HG02981 (cell line): ENCODE data around the gene GPR62.

ENCODE experiments used
- ATAC-seq: cut with Tn5 transposase; IDR thresholded peaks from one replicate; pipeline ENCODE4 v1.9.1; 2021; ENCODE audit warnings: mild to moderate bottlenecking, moderate library complexity; ENCODE audit not compliant: unreplicated experiment

The GPR62 gene

DNA sequence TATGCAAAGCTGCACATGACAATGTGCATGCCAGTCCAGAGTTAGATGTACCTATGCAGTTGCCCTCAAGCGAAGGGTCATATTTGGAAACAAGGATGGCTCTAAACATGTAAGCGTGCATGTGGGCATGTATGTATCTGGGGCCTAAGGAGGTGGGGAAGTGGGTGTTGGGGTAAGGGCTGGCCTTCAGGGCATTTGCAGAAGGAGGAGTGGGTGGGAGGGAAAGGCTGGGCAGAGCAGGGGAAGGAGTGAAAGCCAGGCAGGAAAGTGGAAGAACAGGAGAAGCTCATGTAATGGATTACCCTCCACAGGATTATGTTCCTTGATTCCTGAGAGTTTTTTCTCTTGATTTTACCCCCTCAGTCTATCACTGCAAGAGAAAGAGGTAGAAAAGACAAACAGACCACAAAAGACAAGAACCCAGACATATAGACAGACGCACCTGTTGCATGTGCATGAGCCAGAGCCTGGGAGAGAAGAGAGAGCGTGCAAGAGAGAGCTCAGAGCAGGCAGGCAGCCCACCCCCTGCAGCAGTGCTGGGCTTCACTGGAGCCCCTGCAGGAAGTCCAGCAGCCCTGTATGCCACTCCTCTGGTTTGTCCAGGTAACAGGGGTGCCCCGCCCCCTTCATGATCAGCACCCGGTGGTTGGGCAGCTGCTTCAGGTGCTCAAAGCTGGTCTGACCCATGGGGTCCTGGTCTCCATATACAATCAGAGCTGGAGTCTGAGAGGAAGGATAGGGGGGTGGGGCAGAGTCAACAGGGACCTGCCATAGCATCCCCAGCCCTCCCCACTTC is 13.9 kb downstream of the GPR62 start:
- ATAC-seq: no peak

DNA sequence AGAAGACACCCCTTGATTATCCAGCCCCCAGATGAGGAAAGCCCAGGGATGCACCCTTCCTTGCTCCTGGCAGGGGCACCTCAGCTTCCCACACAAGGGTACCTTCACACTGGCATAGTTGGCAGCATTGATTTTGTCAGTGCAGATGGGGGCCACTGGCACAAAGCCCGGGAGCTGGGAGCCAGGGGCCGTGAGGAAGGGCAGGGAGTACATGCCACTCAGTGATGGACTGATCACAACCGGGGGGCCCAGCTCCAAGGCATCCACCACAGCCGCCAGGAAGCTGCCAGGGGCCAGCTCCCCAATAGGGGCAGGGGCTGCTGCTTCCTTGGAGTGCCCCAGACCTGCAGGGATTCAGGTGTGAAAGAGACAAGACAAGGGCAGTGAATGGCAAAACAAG is 14.7 kb downstream of the GPR62 start:
- ATAC-seq: no peak

DNA sequence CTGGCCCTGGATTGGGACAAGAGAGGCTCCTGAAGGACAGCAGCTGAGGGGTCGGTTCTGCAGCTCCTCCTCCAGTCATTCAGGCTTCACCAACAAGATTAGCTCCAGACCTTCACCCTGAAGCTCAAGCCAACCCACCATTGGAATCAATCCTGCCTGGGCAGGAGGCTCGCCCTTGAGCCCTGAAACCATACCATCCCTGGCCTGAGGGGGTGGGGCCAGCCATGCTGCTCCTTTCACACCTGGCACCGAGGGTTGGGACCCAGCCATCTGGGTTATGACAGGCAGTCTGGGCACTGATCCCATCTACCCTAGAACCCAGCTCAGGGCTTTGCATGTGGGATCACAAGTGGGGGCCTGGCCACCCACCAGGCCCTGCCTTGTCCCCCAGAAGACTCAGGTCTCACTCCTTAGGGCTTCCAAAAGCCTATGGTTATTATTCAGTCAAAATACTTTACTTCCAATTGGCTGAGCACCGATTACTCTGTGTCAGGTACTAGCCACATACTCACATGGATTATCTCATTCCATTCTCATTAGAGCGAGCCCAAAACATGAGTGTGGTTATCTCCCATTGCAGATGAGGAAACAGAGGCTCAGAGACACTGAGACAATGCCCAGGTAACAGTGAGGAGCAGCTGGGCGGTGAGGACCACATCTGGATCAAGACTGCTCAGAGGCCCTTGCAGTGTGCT is 15.6 kb downstream of the GPR62 start:
- ATAC-seq: no peak

DNA sequence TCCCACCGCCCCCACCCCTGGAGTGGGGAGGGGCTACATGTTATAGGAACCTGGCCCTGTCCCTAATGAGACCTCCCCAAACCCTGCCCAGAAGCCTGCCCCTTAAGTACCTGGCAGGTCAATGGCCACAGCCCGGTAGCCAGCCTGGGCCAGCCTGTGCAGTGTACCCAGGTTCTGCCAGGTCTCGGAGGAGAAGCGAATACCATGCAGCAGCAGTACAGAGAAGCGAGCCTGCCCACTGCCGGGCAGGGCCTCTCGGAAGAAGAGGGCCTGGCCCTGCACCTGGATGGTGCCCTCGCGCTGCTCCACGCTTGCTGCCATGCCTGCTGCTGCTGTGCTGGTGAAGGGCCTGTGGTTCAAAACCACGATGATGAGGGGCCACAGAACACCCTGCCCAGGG is 16.2 kb downstream of the GPR62 start:
- ATAC-seq: no peak

DNA sequence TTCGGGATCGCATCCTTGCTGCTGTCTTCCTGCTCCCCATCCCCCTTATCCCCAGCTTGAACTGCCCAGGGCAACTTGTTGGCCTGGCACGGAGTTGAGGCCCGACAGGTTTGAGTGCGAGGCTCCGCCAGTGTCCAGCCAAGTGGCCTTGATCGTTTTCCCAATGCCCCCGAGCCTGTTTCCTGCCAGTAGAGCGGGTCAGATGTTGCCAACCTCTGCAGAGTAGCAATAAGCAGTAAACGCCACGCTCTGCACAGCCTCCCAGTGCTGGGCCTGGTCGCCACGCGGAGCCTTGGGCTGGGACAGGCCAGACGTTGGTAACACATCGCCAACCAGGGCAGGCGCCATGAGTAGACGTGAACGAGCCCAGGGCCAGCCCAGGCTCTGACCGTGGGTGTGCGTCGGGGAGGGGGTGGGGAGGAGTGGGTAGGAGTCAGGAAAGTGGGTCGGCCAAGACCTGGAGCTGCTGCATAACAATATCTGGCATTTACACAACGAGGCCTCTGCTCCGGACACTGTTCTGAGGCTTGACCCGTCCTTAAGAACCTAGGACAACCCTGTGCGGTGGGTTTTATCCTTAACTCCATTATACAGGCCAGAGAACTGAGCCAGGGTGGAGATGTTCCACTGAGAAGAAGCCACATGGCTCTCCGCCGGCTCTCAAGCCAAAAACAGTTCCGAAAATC is 19.2 kb downstream of the GPR62 start:
- peak; percentile 9 for ATAC-seq

DNA sequence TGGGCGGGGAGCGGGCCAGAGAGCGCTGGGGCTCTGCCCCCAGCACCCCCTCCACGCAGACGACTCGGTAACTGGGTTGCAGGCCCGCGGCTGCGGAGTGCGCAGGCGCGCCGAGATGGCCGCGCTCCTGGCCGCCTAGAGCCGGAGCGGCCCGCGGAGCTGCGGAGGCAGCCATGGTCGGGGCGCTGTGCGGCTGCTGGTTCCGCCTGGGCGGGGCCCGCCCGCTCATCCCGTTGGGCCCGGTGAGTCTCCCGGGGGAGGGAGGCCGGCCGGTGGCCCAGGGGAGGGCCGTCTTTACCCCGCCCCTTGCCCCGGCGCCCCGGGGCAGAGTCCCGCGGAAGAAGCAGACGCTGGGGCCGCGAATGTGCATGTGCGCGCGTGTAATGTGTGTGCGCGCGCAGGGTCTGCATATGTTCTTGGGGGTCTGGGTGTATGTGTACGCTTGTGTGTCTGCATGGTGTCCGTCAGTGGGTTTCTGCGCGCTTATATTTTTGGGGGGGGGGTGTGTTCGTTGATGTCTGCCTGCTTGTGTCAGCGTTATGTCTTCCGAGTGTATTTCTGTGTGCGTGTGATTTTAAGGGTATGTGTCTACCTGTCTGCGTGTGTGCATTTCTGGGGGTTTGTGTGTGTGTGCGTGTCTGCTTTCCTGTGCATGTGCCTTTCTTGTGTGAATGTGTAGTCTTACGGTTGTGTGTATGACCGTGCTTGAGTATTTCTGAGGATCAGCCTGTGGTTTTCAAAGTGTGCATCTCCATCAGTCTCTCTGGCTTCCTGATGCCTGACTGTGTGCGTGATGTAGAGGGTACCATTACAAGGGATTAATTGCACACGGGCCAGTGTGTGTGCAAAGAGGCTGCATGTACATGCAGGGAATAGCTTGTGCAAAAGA is 20.0 kb downstream of the GPR62 start, which contains the start of gene ABHD14A:
TSS of gene ABHD14A (plus strand) at position 102 of the 889 bp plus-strand sequence. CDS start at position 174, 72 bp downstream.
- ATAC-seq: peak; percentile 41

DNA sequence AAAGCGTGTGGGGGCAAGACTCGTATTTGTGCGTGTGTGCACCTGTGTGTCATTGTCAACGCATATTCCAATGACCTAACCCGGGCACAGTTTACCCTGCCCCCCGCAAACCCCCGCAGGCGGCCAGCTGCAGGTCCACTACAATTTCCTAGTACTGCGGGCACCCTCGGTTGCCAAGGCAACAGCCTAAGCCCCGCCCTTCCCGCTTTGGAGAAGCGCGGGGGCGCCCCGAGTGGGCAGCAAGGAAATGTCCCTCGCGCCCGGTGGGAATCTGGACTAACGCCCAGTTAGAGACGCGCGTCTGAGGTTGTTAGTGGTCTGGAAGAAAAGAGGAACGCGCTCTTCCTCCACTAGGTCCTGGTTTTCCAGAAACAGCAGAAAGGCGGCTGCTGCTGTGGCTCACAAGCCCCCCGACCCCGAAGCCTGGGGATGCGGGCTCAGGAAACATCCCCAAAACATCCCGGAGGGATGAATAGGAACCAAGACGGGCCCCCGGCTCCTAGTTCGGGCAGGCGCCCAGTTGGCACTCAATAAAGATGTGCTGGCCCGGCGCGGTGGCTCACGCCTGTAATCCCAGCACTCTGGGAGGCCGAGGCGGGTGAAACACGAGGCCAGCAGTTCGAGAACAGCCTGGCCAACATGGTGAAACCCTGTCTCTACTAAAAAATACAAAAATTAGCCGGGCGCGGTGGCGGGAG is 20.8 kb downstream of the GPR62 start:
- no peak for ATAC-seq

DNA sequence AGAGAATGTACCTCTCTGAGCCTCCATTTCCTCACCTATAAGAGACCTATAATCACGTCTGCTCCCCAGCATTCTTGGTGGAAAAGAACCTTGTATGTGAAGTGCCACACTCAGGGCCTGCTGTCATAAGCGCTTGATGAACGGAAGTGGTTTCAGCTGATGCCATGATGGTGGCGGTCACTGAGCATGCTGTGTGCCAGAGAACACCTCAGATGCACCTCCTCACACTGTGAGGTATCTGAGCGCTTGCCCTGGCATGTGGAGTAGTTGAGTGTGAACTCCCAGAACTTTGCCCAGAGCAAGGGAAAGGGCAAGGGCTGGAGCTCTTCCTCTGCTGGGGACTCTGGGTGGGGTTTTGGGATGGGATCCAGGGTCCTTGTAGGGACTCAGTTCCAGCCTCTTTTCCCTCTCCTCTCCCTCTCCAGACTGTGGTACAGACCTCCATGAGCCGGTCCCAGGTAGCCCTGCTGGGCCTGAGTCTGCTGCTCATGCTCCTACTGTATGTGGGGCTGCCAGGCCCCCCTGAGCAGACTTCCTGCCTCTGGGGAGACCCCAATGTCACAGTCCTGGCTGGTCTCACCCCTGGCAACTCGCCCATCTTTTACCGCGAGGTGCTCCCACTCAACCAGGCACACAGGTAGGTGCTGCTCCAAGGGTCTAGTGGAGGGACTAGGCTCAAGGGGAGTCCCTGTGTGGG is 22.4 kb downstream of the GPR62 start:
- ATAC-seq: no peak

DNA sequence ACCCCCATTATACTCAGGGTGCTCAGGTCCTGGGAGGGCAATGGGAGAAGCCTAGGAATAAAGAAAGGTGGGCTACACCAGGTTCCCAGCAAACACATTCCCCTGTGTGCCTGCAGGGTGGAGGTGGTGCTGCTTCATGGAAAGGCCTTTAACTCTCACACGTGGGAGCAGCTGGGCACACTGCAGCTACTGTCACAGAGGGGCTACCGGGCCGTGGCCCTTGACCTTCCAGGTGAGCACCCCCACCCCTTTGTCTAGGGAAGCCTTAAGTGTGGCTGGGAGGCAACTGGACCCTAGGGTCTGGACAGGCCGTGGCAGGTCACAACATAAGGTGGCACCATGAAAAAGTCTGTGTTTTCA is 22.9 kb downstream of the GPR62 start:
- no peak for ATAC-seq

DNA sequence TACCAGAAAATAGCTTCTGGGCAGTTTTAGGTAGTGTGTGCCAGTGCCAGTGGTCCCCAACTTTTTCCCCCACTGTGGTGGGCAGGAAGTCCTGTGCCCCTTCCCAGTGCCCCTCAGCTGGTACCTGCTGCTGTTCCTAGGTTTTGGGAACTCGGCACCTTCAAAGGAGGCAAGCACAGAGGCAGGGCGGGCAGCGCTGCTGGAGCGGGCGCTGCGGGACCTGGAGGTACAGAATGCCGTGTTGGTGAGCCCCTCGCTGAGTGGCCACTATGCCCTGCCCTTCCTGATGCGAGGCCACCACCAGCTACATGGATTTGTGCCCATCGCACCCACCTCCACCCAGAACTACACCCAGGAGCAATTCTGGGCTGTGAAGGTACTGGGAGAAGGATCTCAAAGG is 25.1 kb downstream of the GPR62 start:
- ATAC-seq: no peak

DNA sequence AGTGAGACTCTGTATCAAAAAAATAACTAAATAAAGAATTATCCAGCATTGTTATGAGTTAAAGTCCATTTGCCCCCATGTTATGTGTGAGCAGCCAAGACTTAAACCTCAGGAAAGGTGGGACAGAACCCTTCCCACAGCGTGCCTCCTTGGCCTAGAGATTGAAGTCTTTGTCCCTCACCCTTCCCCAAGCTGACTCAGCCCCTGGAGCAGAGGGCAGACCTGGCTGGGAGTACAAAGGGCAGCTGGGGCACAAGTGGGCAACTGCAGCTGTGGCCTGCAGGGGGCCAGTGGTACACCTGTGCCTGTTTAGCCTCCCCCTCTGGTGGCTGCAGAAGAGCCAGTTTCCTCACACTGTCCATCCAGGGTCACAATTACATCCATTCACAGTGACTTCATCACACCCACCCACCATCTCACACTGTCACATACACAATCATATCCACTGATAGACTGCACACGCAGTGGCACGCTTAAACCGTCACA is 27.2 kb downstream of the GPR62 start:
- peak; percentile 51 for ATAC-seq

DNA sequence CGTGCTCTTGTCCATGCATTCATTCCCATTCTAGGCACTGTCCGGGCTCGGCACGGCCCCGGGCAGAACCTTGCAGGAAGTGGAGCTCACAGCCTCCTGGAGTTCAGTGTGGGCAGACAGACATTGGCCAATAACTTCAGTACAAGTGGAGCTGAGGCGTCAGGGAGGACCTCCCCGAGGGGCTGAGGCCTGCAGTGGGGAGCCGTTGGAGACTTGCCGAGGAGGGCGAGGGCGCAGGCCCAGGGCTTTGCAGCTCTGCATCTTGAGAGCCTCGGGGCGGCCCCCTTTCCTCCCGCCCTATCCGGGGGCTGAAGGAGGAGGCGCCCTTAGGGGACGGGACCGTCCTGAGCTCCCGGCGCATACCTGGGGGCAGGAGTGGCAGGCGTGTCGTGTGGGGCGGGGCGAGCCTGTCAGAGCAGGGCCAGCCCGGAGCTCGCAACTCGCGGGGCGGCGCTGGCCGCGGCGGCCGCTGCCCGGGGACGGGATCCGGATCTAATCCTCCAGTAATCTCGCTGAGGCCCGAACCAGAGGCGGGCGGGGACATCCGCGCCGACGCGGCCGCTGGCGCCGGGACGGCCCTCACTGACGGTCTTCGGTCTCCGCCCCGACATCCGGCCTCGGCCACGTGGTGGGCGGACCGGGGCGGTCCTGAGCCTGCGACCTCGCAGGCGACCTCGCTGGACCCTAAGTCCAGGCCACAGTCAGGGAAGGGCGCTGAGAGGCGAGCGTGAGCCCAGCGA is 27.8 kb downstream of the GPR62 start, which contains the start of gene ACY1:
TSS of gene ACY1 (plus strand) at position 698 of the 740 bp plus-strand sequence. CDS start 530 bp downstream, outside the sequence.
- peak; percentile 59 for ATAC-seq

DNA sequence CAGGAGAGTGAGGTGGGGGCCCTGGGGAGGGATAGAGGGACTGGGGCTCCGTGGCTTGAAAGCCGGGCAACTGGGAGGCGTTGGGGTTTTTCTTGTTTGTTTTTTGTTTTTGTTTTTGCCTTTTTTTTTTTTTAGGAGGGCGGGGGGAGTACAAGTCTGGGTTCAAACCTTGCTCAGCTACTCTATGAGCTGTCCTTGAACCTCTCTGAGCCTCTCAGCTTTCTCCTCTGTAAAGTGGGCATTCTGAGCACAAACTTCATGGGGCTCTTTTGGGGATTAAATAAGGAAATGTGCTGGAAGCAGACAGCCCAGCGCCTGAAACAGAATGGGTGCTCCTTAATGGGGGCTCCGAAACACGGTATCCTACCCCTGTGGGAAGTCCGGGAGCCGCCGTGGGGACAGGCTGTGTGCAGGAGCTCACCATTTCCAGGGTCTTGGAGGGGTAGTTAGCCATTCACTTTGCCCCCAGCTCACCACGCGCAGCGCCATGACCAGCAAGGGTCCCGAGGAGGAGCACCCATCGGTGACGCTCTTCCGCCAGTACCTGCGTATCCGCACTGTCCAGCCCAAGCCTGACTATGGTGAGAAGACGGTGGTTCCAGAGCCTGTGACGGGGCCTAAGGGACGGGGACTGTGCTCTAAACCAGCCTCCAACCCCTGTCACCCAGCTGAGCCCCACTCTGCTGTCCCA is 28.5 kb downstream of the GPR62 start:
- ATAC-seq: no peak

DNA sequence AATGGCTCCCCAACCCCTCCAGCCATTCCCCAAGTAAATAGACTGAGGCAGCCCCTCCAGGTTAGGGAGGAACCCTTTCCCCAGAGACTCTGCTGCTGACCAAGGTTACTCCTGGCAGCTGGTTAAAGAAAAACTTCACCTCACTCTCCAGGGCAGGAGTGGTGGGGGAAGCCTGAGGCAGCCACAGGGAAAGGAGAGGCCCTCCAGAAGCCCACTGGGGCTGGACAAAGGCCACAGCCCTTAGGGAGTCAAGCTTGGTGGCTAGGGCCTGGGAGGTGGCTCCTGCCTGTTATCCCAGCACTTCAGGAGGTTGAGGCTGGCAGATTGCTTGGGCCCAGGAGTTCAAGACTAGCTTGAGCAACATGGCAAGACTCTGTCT is 29.1 kb downstream of the GPR62 start:
- ATAC-seq: no peak

DNA sequence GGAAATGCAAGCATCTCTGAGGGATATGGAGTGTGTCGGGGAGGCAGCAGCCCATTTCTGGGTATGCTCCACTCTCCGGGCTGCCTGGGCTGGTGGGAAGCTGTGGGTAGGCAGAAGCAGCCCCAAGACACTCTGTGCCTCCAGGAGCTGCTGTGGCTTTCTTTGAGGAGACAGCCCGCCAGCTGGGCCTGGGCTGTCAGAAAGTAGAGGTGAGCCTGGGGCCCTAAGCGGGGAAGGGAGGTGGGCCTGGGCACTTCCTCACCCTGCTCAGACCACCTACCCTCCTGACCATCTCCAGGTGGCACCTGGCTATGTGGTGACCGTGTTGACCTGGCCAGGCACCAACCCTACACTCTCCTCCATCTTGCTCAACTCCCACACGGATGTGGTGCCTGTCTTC is 29.9 kb downstream of the GPR62 start:
- ATAC-seq: no peak

DNA sequence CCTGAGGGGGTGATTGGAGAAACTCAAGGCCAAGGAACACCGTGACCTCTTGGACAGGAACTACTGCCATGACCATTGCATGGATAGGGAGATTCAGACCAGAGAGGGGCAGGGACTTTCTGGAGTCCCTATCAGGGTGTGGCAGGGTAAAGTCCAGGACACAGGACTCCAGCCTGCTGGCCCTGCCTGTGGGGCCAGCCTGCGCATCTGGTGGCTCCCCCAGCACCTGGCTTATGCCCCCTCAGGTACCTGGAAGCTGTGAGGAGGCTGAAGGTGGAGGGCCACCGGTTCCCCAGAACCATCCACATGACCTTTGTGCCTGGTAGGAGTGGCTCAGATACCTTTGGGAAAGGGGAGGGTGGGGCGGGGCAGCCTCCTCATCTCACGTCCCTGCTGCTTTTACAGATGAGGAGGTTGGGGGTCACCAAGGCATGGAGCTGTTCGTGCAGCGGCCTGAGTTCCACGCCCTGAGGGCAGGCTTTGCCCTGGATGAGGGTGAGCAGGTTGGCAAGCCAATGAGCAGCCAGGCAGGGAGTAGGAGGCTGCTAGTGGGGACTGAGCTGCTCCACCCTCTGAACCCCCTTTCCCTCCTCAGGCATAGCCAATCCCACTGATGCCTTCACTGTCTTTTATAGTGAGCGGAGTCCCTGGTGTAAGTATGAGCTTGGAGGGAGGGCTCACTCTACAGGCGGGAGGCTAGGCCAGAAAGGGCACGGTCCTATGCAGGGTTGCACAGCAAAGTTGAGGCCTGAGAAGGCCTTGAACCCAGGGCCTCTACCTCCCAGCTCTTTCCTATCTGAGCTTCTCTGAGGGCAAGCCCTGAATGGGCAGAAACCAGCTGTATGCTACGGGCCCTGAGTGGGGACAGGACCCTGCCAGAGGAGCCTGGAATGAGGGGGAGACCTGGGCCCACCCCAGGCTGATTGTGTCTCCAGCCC is 31.1 kb downstream of the GPR62 start:
- no peak for ATAC-seq

DNA sequence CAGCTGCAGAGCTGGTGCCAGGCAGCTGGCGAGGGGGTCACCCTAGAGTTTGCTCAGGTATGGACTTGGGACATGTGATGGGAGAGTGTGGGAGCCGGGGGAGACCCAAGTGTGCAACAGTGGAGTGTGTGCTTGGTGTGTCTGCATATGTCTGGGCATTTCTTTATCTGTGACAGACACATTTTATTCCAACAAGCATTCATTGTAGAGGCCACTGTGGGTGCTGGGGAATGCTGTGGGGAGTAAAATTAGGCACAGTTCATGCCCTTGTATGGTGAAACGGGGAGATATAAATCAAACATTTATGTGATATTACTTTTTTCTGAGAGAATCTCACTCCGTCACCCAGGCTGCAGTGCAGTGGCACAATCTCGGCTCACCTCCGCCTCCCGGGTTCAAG is 32.4 kb downstream of the GPR62 start:
- no peak for ATAC-seq
